HepG2 (cell line): ENCODE results near the gene SLC43A3. TPM values are rescaled to one million over a fixed set of nuclear protein-coding genes. Genes with fewer than 3 reads are reported as not detected.

Experiments
- ATAC-seq: fragments of 200-7000 bp; cut with Tn5 transposase; 3 replicates; pipeline ENCODE4 v1.9.1; 2020; ENCODE audit warnings: mild to moderate bottlenecking, moderate library complexity
- BruUV-seq: library from RNA; stranded (reverse); fragments of 400-500 nt; replicated peaks from 2 replicates; lab custom pipeline; 2021; lab: Mats Ljungman, UMichigan
- CTCF ChIA-PET: fragments of 300-600 bp; formaldehyde crosslinking; extraction: SDS; loops from one replicate; lab custom pipeline; 2021; ENCODE audit warnings: low total read pairs, inconsistent platforms, low intra/inter-chr PET ratio; lab: Yijun Ruan, JAX
- POLR2A ChIA-PET: fragments of 350-600 bp; sonication (Branson Sonifier 250); formaldehyde crosslinking; loops from one replicate; lab custom pipeline; 2020; ENCODE audit warnings: antibody characterized with exemption, inconsistent platforms; lab: Yijun Ruan, JAX
- DNase-seq: peaks from one replicate; pipeline ENCODE4 v3.0.0-alpha.2; 2015; ENCODE audit warnings: low spot score
- FAIRE-seq: peaks from 3 replicates; lab custom pipeline; 2011; peaks lifted over from hg19 to GRCh38; lab: Jason Lieb, UNC
- H2AFZ ChIP-seq: one replicate; pipeline ENCODE4 v1.6.1; 2011; ENCODE audit warnings: low read length, inconsistent platforms
- H3K27ac ChIP-seq: fragments of 300-600 bp; 3 replicates; pipeline ENCODE4 v1.8.0; 2011; ENCODE audit warnings: mixed run types, mild to moderate bottlenecking, mixed read lengths, low read length, inconsistent platforms; ENCODE audit not compliant: insufficient read depth; ENCODE audit errors: extremely low read length
- H3K27me3 ChIP-seq, 2 experiments: fragments of 200-600 bp in 1 of 2; 2 replicates in 1 of 2; 3 replicates in 1 of 2; pipeline versions ENCODE4 v1.6.0 to v1.8.0; 2011; ENCODE audit warnings: low read length in 2 of 2, mild to moderate bottlenecking in 2 of 2, moderate library complexity in 2 of 2, inconsistent platforms in 1 of 2; ENCODE audit not compliant: insufficient read depth in 2 of 2, control insufficient read depth in 1 of 2
- H3K36me3 ChIP-seq, 2 experiments: fragments of 200-600 bp in 1 of 2; replicated peaks in 1 of 2; 2 replicates in 1 of 2; 3 replicates in 1 of 2; pipeline versions ENCODE4 v1.5.1 to v1.8.0; 2011; ENCODE audit warnings: low read length in 2 of 2, inconsistent platforms in 1 of 2; ENCODE audit not compliant: insufficient read depth in 2 of 2, control insufficient read depth in 1 of 2
- H3K4me1 ChIP-seq: 2 replicates; pipeline ENCODE4 v1.5.1; 2012; ENCODE audit warnings: low read length, inconsistent platforms; ENCODE audit not compliant: insufficient read depth
- H3K4me2 ChIP-seq: 2 replicates; pipeline ENCODE4 v1.6.0; 2011; ENCODE audit warnings: low read depth, low read length, inconsistent platforms
- H3K4me3 ChIP-seq, 3 experiments: fragments of 200-600 bp in 1 of 3; sonication (generic), shearing (Covaris generic) in 1 of 3; replicated peaks in 1 of 3; 2 replicates each; pipeline ENCODE4 v1.5.1; 2011 to 2016; ENCODE audit warnings: low read length in 3 of 3, inconsistent platforms in 2 of 3, low read depth in 2 of 3, mild to moderate bottlenecking in 2 of 3, control low read depth in 1 of 3, mixed read lengths in 1 of 3; ENCODE audit not compliant: insufficient read depth in 1 of 3
- H3K79me2 ChIP-seq: one replicate; pipeline ENCODE4 v1.6.1; 2011; ENCODE audit warnings: low read length, inconsistent platforms; ENCODE audit not compliant: insufficient read depth
- H3K9ac ChIP-seq: 2 replicates; pipeline ENCODE4 v1.6.0; 2011; ENCODE audit warnings: mild to moderate bottlenecking, low read depth, low read length, inconsistent platforms; ENCODE audit not compliant: insufficient read depth
- H3K9me3 ChIP-seq: 2 replicates; pipeline ENCODE4 v1.5.1; 2012; ENCODE audit warnings: mild to moderate bottlenecking, low read length
- H4K20me1 ChIP-seq: 2 replicates; pipeline ENCODE4 v1.6.0; 2011; ENCODE audit warnings: inconsistent platforms, mild to moderate bottlenecking, low read length, moderate library complexity; ENCODE audit not compliant: insufficient read depth
- ATF7-NPFF ChIP-seq: sonication (generic); formaldehyde crosslinking; IDR thresholded peaks from 2 replicates; pipeline ENCODE4 v1.8.1; 2023; ENCODE audit warnings: mild to moderate bottlenecking, low read depth, missing genetic modification reagents, moderate library complexity
- FOXP1 ChIP-seq, 2 experiments: fragments of 450-650 bp in 1 of 2; IDR thresholded peaks; 2 replicates each; pipeline ENCODE4 v1.6.1; 2017 to 2018; ENCODE audit warnings: antibody characterized with exemption in 1 of 2
- GMEB1 ChIP-seq: sonication (generic); formaldehyde crosslinking; IDR thresholded peaks from 2 replicates; pipeline ENCODE4 v1.5.1; 2020; ENCODE audit warnings: missing genetic modification reagents, mild to moderate bottlenecking, borderline replicate concordance
- HES4 ChIP-seq: sonication (generic); formaldehyde crosslinking; IDR thresholded peaks from 2 replicates; pipeline ENCODE4 v1.9.0; 2021; ENCODE audit warnings: mild to moderate bottlenecking, missing genetic modification reagents, borderline replicate concordance
- HOXA5 ChIP-seq: sonication (generic); formaldehyde crosslinking; IDR thresholded peaks from 2 replicates; pipeline ENCODE4 v1.4.0; 2020; ENCODE audit warnings: missing genetic modification reagents
- MXI1 ChIP-seq: IDR thresholded peaks from 3 replicates; pipeline ENCODE4 v1.6.1; 2012; ENCODE audit warnings: low read depth, low read length, inconsistent platforms, borderline replicate concordance
- PHF20 ChIP-seq: sonication (generic); formaldehyde crosslinking; IDR thresholded peaks from 2 replicates; pipeline ENCODE4 v1.5.0; 2020; ENCODE audit warnings: mild to moderate bottlenecking, missing genetic modification reagents
- SNAI1 ChIP-seq: sonication (generic); formaldehyde crosslinking; IDR thresholded peaks from 2 replicates; pipeline ENCODE4 v1.5.0; 2020; ENCODE audit warnings: mild to moderate bottlenecking, missing genetic modification reagents, borderline replicate concordance
- ZFP41 ChIP-seq: sonication (generic); formaldehyde crosslinking; IDR thresholded peaks from 2 replicates; pipeline ENCODE4 v1.4.0; 2020; ENCODE audit warnings: mild to moderate bottlenecking, missing genetic modification reagents, borderline replicate concordance
- ZKSCAN5 ChIP-seq: sonication (generic); formaldehyde crosslinking; IDR thresholded peaks from 2 replicates; pipeline ENCODE4 v1.5.1; 2020; ENCODE audit warnings: mild to moderate bottlenecking, missing genetic modification reagents
- ZNF230 ChIP-seq: sonication (generic); formaldehyde crosslinking; IDR thresholded peaks from 2 replicates; pipeline ENCODE4 v1.4.0; 2020; ENCODE audit warnings: mild to moderate bottlenecking, missing genetic modification reagents
- ZNF24 ChIP-seq: fragments of 450-650 bp; IDR thresholded peaks from 2 replicates; pipeline ENCODE4 v1.6.1; 2017; ENCODE audit warnings: antibody characterized with exemption, mild to moderate bottlenecking
- ZNF431 ChIP-seq: sonication (generic); formaldehyde crosslinking; IDR thresholded peaks from 2 replicates; pipeline ENCODE4 v1.9.0; 2022; ENCODE audit warnings: missing genetic modification reagents, low read depth, mild to moderate bottlenecking, borderline replicate concordance
- ZNF451 ChIP-seq: sonication (generic); formaldehyde crosslinking; IDR thresholded peaks from 2 replicates; pipeline ENCODE4 v1.5.0; 2020; ENCODE audit warnings: mild to moderate bottlenecking, missing genetic modification reagents
- ZNF484 ChIP-seq: sonication (generic); formaldehyde crosslinking; IDR thresholded peaks from 2 replicates; pipeline ENCODE4 v1.5.1; 2020; ENCODE audit warnings: mild to moderate bottlenecking, low read depth, missing genetic modification reagents, borderline replicate concordance
- ZNF577 ChIP-seq: sonication (generic); formaldehyde crosslinking; IDR thresholded peaks from 2 replicates; pipeline ENCODE4 v1.4.0; 2020; ENCODE audit warnings: mild to moderate bottlenecking, low read depth, missing genetic modification reagents, borderline replicate concordance
- ZNF670 ChIP-seq: sonication (generic); formaldehyde crosslinking; IDR thresholded peaks from 2 replicates; pipeline ENCODE4 v1.8.0; 2022; ENCODE audit warnings: mild to moderate bottlenecking, missing genetic modification reagents, borderline replicate concordance
- ZSCAN30 ChIP-seq: sonication (generic); formaldehyde crosslinking; IDR thresholded peaks from 2 replicates; pipeline ENCODE4 v1.5.0; 2020; ENCODE audit warnings: mild to moderate bottlenecking, missing genetic modification reagents
- WGBS: methylation state at CpG from one replicate; pipeline ENCODE4 v1.1.6; 2017; ENCODE audit warnings: low lambda C conversion rate; 5-methylcytosine and 5-hydroxymethylcytosine counted together
- in situ Hi-C: cut with HindIII; loops from 2 replicates; pipeline ENCODE4 v1.10.0; 2017; ENCODE audit warnings: low pct_unique_long_range_greater_than_20kb; ENCODE audit not compliant: extremely low pct_ligation_motif_present
- intact Hi-C: fragments of 100-400 bp; cut with micrococcal nuclease; formaldehyde crosslinking; loops from one replicate; pipeline ENCODE4 v1.10.0; 2022; ENCODE audit not compliant: unreplicated experiment
- polyA plus RNA-seq, 8 experiments: library from polyadenylated mRNA; depleted of rRNA in 3 of 8; stranded (reverse) in 7 of 8; unstranded in 1 of 8; fragments of >200 nt; fragmentation: Illumina TruSeq in 4 of 8; extraction: Trizol in 4 of 8; gene quantifications; 2 replicates each; pipeline versions ENCODE4 v1.2.1 to v1.2.3, GENCODE V29; 2011 to 2016; ENCODE audit warnings: low read depth in 4 of 8, missing spikeins in 1 of 8, mixed read lengths in 1 of 8; ENCODE audit not compliant: insufficient read depth in 1 of 8
- total RNA-seq, 5 experiments: library from RNA; depleted of rRNA; stranded (reverse); fragments of >200 nt; fragmentation: Illumina TruSeq; extraction: Trizol; gene quantifications; 2 replicates each; pipeline ENCODE4 v1.2.3, GENCODE V29; 2016; ENCODE audit warnings: low read depth in 1 of 5
- TF ChIP-seq, protein P1 (sequence below): sonication (generic); IDR thresholded peaks from 2 replicates; pipeline ENCODE4 v1.6.1; 2016; ENCODE audit warnings: low read depth, borderline replicate concordance

The SLC43A3 gene
- total and polyA plus RNA-seq, 2 of the 13 experiments (the other 11 are each of a cell fraction or from before 2014, with no cell fraction given): 2.6 TPM; not detected in 1

DNA sequence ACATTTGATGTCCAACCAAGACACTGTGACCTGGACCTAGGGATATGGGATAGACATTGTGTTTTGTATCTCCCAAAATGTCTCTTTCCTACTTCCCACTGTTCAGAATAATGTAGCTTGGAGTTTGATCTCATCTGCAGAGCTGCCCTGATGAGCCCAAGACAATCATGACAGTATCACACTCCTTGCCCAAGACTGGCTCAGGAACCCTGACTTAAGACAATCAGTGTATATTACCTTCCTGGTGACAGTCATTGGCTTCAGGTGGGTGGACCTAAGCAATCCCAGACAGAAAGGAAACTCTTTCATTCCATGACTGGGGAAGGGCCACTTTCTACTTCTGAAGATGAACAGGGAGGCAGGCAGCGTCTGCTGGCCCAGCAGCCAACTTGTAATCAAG, 19.1 kb upstream of the SLC43A3 start:
- WGBS: 89% methylated on average over 1 of the region's 1 CpG
- intact Hi-C loops (no loop called here), in situ Hi-C loops (loop anchor here (10.0 kb wide), 1 partner anchor 61 kb away; the partner anchor contains the start of gene PRG3)
- no peaks in the 10 kb centered on the region for H4K20me1 ChIP-seq
- no peak overlapping the region for H3K9ac ChIP-seq
- DNase-seq: no peak
- no TSS peak for BruUV-seq
- H3K27ac ChIP-seq: no peak overlapping the region
- ATAC-seq: no peak
- no peaks in the 10 kb centered on the region for H3K9me3 ChIP-seq
- H3K36me3 ChIP-seq: no peaks in the 10 kb centered on the region
- no peaks in the 10 kb centered on the region for H3K27me3 ChIP-seq
- H2AFZ ChIP-seq: no peak overlapping the region
- CTCF ChIA-PET: no interaction called here
- no peak overlapping the region for H3K4me2 ChIP-seq
- no peak overlapping the region for H3K4me3 ChIP-seq
- no peaks in the 10 kb centered on the region for H3K79me2 ChIP-seq
- FAIRE-seq: no peak
- POLR2A ChIA-PET: no interaction called here
- peaks cover 45% of the 10 kb centered on the region for H3K4me1 ChIP-seq
- TF ChIP-seq FOXP1 (IDR thresholded peaks at IDR 0.05) (no peak), FOXP1 (CRISPR knock-in tag; IDR thresholded peaks at IDR 0.05) (no peak), ZKSCAN5 (no peak), ZNF230 (no peak), HES4 (no peak), HOXA5 (CRISPR knock-in tag) (no peak), ZSCAN30 (CRISPR knock-in tag) (no peak), ZNF24 (no peak), PHF20 (no peak), ZNF431 (CRISPR knock-in tag) (no peak), MXI1 (no peak), ZNF577 (CRISPR knock-in tag) (no peak), GMEB1 (CRISPR knock-in tag) (no peak), SNAI1 (CRISPR knock-in tag) (no peak), ZNF451 (CRISPR knock-in tag) (no peak), ZFP41 (no peak), ZNF670 (CRISPR knock-in tag) (no peak), ATF7-NPFF (CRISPR knock-in tag) (no peak), ZNF484 (no peak)
- TF ChIP-seq, protein P1, sequence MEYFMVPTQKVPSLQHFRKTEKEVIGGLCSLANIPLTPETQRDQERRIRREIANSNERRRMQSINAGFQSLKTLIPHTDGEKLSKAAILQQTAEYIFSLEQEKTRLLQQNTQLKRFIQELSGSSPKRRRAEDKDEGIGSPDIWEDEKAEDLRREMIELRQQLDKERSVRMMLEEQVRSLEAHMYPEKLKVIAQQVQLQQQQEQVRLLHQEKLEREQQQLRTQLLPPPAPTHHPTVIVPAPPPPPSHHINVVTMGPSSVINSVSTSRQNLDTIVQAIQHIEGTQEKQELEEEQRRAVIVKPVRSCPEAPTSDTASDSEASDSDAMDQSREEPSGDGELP: no peak
